GM23338 (cell line): Measurements from ENCODE around the gene TRIM68. TPM values are rescaled to one million over a fixed set of nuclear protein-coding genes. Genes with fewer than 3 reads are reported as not detected.

Experiments used
- ATAC-seq: fragments of 200-7000 bp; cut with Tn5 transposase; 3 replicates; pipeline ENCODE4 v1.9.1; 2020
- DNase-seq: peaks from one replicate; pipeline ENCODE4 v3.0.0-alpha.2; 2015; ENCODE audit warnings: low spot score
- H2AFZ ChIP-seq: fragments of 200-600 bp; sonication (generic); 2 replicates; pipeline ENCODE4 v1.8.0; 2016; ENCODE audit warnings: antibody characterized with exemption, mild to moderate bottlenecking, moderate library complexity
- H3F3A ChIP-seq: fragments of 200-600 bp; sonication (generic); replicated peaks from 2 replicates; pipeline ENCODE4 v1.8.0; 2017; ENCODE audit warnings: antibody characterized with exemption, mixed run types, low read depth
- H3K27ac ChIP-seq: fragments of 200-600 bp; sonication (generic); 2 replicates; pipeline ENCODE4 v1.6.1; 2016; ENCODE audit warnings: low read depth
- H3K27me3 ChIP-seq: fragments of 200-600 bp; sonication (generic); 2 replicates; pipeline ENCODE4 v1.8.0; 2016; ENCODE audit warnings: mild to moderate bottlenecking, mixed run types, moderate library complexity; ENCODE audit not compliant: insufficient read depth
- H3K36me3 ChIP-seq: fragments of 200-600 bp; sonication (generic); 2 replicates; pipeline ENCODE4 v1.8.0; 2016; ENCODE audit warnings: mild to moderate bottlenecking; ENCODE audit not compliant: insufficient read depth
- H3K4me1 ChIP-seq: fragments of 200-600 bp; sonication (generic); 2 replicates; pipeline ENCODE4 v1.8.0; 2016; ENCODE audit warnings: mild to moderate bottlenecking, moderate library complexity; ENCODE audit not compliant: insufficient read depth
- H3K4me2 ChIP-seq: fragments of 200-600 bp; sonication (generic); 2 replicates; pipeline ENCODE4 v1.7.1; 2017; ENCODE audit warnings: mixed run types
- H3K4me3 ChIP-seq: fragments of 200-600 bp; sonication (generic); 2 replicates; pipeline ENCODE4 v1.6.1; 2016; ENCODE audit warnings: mixed run types
- H3K79me2 ChIP-seq: fragments of 200-600 bp; sonication (generic); replicated peaks from 2 replicates; pipeline ENCODE4 v1.8.0; 2017; ENCODE audit warnings: mild to moderate bottlenecking; ENCODE audit not compliant: insufficient read depth
- H3K9me2 ChIP-seq: fragments of 200-600 bp; sonication (generic); 2 replicates; pipeline ENCODE4 v1.8.0; 2017; ENCODE audit not compliant: insufficient read depth
- H4K20me1 ChIP-seq: fragments of 200-600 bp; sonication (generic); replicated peaks from 2 replicates; pipeline ENCODE4 v1.8.0; 2017; ENCODE audit warnings: mild to moderate bottlenecking; ENCODE audit not compliant: insufficient read depth
- H3K27ac Mint-ChIP-seq: 2 replicates; pipeline ENCODE4 v1.8.0; 2020; ENCODE audit warnings: inconsistent platforms, mild to moderate bottlenecking, moderate library complexity, mixed read lengths
- H3K27me3 Mint-ChIP-seq: 3 replicates; pipeline ENCODE4 v1.8.0; 2022; ENCODE audit warnings: low read depth, mild to moderate bottlenecking, moderate library complexity, mixed read lengths, inconsistent platforms; ENCODE audit not compliant: insufficient read depth, poor library complexity
- H3K36me3 Mint-ChIP-seq: 3 replicates; pipeline ENCODE4 v1.8.0; 2021; ENCODE audit warnings: low read depth, mild to moderate bottlenecking, inconsistent platforms, moderate library complexity, mixed read lengths
- H3K4me1 Mint-ChIP-seq: 3 replicates; pipeline ENCODE4 v1.8.0; 2020; ENCODE audit warnings: mild to moderate bottlenecking, inconsistent platforms, mixed read lengths
- H3K4me3 Mint-ChIP-seq: 3 replicates; pipeline ENCODE4 v1.8.0; 2021; ENCODE audit warnings: moderate library complexity, mild to moderate bottlenecking, inconsistent platforms, mixed read lengths
- H3K9me3 Mint-ChIP-seq: 3 replicates; pipeline ENCODE4 v1.8.0; 2020; ENCODE audit warnings: moderate library complexity, mild to moderate bottlenecking, inconsistent platforms, mixed read lengths
- CREB1 ChIP-seq: fragments of 250-450 bp; sonication (Bioruptor Pico); IDR thresholded peaks from 2 replicates; pipeline ENCODE4 v1.5.0; 2020; ENCODE audit warnings: low read depth, mild to moderate bottlenecking, moderate library complexity
- ETS1 ChIP-seq: IDR thresholded peaks from 2 replicates; pipeline ENCODE4 v1.6.1; 2016; ENCODE audit warnings: antibody characterized with exemption
- JUNB ChIP-seq: IDR thresholded peaks from one replicate; pipeline ENCODE4 v1.6.1; 2016; ENCODE audit warnings: antibody characterized with exemption; ENCODE audit not compliant: unreplicated experiment
- NANOG ChIP-seq: IDR thresholded peaks from 2 replicates; pipeline ENCODE4 v1.6.1; 2016; ENCODE audit warnings: antibody characterized with exemption, borderline replicate concordance
- POLR2AphosphoS5 ChIP-seq: IDR thresholded peaks from 2 replicates; pipeline ENCODE4 v1.6.1; 2016; ENCODE audit warnings: antibody characterized with exemption, low read depth
- REST ChIP-seq: IDR thresholded peaks from one replicate; pipeline ENCODE4 v1.6.1; 2018; ENCODE audit warnings: antibody characterized with exemption; ENCODE audit not compliant: unreplicated experiment
- STAT1 ChIP-seq: IDR thresholded peaks from one replicate; pipeline ENCODE4 v1.6.1; 2016; ENCODE audit warnings: antibody characterized with exemption; ENCODE audit not compliant: unreplicated experiment
- ZNF114 ChIP-seq: fragments of 250-450 bp; sonication (Bioruptor Pico); IDR thresholded peaks from 2 replicates; pipeline ENCODE4 v1.5.0; 2020; ENCODE audit warnings: mild to moderate bottlenecking, moderate library complexity
- ZNF331 ChIP-seq: fragments of 250-450 bp; sonication (Bioruptor Pico); IDR thresholded peaks from 2 replicates; pipeline ENCODE4 v1.5.0; 2020; ENCODE audit warnings: low read depth, mild to moderate bottlenecking, moderate library complexity
- ZNF462 ChIP-seq: fragments of 250-450 bp; sonication (Bioruptor Pico); IDR thresholded peaks from 2 replicates; pipeline ENCODE4 v1.5.0; 2020; ENCODE audit warnings: mild to moderate bottlenecking, moderate library complexity
- polyA plus RNA-seq: library from polyadenylated mRNA; unstranded; fragments of >200 nt; fragmentation: Nextera tagmentation; extraction: Ambion mirVana; gene quantifications from 2 replicates; pipeline ENCODE4 v1.2.1, GENCODE V29; 2016
- total RNA-seq: library from RNA; depleted of rRNA; stranded (reverse); fragments of >200 nt; shearing (Covaris generic); gene quantifications from 2 replicates; pipeline ENCODE4 v1.2.3, GENCODE V29; 2014
- TF ChIP-seq, protein P1 (sequence below), 2 experiments: fragments of 200-600 bp in 1 of 2; sonication (generic) in 1 of 2; conservative IDR thresholded peaks; 2 replicates each; pipeline versions ENCODE4 v1.5.1 to v1.6.1; 2016 to 2017; ENCODE audit warnings: antibody characterized with exemption in 2 of 2, low read depth in 2 of 2, mild to moderate bottlenecking in 2 of 2, moderate library complexity in 1 of 2

The TRIM68 gene
- total and polyA plus RNA-seq, 2 experiments from 2014 or later: 1.6 to 5.7 TPM

DNA sequence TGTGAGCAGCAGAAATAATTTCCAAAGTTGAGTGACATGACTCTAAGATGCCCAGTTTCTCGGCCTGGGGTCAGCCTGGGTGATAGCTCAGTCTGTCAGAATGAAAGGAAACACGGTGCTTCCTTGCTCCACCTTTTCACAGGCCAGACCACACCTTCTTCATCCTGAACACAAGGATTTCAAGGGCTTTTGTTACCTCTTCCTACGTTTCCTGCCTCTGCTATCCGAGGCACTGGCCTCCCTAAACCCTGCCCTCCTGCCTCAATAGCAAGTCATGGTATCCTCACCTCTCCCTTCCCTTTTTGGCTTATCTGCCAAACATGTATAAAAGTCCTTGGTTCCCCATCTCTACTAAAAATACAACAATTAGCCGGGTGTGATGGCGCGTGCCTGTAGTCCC is 34.0 kb upstream of the TRIM68 start:
- Mint-ChIP-seq H3K4me1 (no peaks in the 10 kb centered on the region; the same call in 2 of the 3 replicates), H3K27ac (no peak overlapping the region), H3K27me3 (peaks cover 4% of the 10 kb centered on the region), H3K4me3 (no peak overlapping the region), H3K9me3 (no peaks in the 10 kb centered on the region), H3K36me3 (no peaks in the 10 kb centered on the region)
- H3K4me1 ChIP-seq: no peaks in the 10 kb centered on the region
- no peaks in the 10 kb centered on the region for H3K36me3 ChIP-seq
- ATAC-seq (no peak), DNase-seq (no peak)
- no peaks in the 10 kb centered on the region for H3K79me2 ChIP-seq
- H3K9me2 ChIP-seq: peaks cover 16% of the 10 kb centered on the region; the same call in 1 of the 2 replicates
- TF ChIP-seq ZNF462 (CRISPR knock-in tag) (no peak), CREB1 (CRISPR knock-in tag) (no peak), JUNB (no peak), ZNF114 (CRISPR knock-in tag) (no peak), STAT1 (no peak), POLR2AphosphoS5 (no peak), ETS1 (no peak), REST (no peak), NANOG (no peak), ZNF331 (CRISPR knock-in tag) (no peak)
- TF ChIP-seq, protein P1, sequence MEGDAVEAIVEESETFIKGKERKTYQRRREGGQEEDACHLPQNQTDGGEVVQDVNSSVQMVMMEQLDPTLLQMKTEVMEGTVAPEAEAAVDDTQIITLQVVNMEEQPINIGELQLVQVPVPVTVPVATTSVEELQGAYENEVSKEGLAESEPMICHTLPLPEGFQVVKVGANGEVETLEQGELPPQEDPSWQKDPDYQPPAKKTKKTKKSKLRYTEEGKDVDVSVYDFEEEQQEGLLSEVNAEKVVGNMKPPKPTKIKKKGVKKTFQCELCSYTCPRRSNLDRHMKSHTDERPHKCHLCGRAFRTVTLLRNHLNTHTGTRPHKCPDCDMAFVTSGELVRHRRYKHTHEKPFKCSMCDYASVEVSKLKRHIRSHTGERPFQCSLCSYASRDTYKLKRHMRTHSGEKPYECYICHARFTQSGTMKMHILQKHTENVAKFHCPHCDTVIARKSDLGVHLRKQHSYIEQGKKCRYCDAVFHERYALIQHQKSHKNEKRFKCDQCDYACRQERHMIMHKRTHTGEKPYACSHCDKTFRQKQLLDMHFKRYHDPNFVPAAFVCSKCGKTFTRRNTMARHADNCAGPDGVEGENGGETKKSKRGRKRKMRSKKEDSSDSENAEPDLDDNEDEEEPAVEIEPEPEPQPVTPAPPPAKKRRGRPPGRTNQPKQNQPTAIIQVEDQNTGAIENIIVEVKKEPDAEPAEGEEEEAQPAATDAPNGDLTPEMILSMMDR (conservative IDR thresholded peaks at IDR 0.05; ENCODE audit: low read depth in 2 of 2): no peak
- H4K20me1 ChIP-seq: no peaks in the 10 kb centered on the region
- no peak overlapping the region for H3K4me3 ChIP-seq
- no peak overlapping the region for H3K4me2 ChIP-seq
- no peaks in the 10 kb centered on the region for H3F3A ChIP-seq
- H3K27ac ChIP-seq: no peak overlapping the region
- H2AFZ ChIP-seq: no peak overlapping the region
- no peaks in the 10 kb centered on the region for H3K27me3 ChIP-seq
